HG03575 (cell line): ENCODE results near the gene VAMP8.
"Not testable (repeated sequence)": the region's sequence is repeated elsewhere in the genome, so short reads cannot be mapped to it uniquely, and the experiment has no call there.

Experiments
- ATAC-seq: cut with Tn5 transposase; IDR thresholded peaks from one replicate; pipeline ENCODE4 v1.9.1; 2021; ENCODE audit not compliant: unreplicated experiment, insufficient number of reproducible peaks, low FRiP score; ENCODE audit errors: extremely low read depth

Gene VAMP8

DNA sequence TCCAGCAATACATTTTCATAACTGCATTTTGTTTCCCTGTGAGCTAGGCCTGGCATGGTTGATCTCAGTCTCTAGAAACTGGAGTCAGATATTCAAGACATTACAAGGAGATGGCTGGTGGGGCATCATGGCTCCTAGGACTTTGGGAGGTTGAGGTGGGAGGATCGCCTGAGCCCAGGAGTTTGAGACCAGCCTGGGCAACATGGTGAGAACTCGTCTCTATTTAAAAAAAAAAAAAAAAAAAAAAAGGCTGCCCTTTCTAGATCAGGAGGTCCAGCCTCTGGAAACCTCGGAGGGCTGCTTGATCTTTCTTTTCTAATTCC, 362 bp upstream of the VAMP8 start:
- no peak for ATAC-seq

DNA sequence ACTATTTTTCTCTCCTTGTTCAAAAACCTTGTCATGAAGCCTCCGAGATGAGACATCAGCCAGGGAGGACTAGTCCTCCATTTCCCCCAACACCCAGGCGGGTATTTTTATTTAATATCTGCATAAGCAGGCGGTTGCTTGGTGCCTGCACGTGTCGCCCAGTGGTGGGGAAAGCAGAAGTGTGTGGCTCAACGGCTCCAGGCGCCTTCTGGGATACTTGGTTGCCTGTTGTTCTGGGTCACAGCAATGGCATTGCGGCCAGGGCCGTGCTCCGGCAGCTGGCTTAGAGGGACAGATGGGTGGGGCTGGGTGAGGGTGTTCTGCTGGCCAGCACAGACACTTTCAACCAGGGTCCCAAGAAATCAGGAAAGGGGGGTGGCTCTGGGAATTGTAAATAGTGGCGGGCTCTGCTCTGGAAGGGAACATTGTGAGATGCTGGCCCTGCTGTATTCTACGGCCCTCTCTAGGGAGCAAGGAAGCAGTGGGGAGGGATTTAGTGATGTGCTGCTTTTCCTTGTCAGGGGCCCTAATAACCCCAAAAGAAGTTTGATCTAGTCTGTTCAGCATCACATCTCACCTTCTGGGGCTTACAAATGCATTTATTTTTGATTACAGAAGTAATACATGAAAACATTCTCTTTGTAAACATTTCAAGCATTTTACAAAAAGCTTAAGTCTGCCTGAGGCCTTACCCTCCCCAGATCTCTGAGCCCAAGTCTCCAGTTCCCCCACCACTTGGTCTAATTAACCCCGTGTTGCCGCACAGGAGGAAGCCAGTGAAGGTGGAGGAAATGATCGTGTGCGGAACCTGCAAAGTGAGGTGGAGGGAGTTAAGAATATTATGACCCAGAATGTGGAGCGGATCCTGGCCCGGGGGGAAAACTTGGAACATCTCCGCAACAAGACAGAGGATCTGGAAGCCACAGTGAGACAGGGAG, 1.1 kb downstream of the VAMP8 start:
- ATAC-seq, result no peak

DNA sequence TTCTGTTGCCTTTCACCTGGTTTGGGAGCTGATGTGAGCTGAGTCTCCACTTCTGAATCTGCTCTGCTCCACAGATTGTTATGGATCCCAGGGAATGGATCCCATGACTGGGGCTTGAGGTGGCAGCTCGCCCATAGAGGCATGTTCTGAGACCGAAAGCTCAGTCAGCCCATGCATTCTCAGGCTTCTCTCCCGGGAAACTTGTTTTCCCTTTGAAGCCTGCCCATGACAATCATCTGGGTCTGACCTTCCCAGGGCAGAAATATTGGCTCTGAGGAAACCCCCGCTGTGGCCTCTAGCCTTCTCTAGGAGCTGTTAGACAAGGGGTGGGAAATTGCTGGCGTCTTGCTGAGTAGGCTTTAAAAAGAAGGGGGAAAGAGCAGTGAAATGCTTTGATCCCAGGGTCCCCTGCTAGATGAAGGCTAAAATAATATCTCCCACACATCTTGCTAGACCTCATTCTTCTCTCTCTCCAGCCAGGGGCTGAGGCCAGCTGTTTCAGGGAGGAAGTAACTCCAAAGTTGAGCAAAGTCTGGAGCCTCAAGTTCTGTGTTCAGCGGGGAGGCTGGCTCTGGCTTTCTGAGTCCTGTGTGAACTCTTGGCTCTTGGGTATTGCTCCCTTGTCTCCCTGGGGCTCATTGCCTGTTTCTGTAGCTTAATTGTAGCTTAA, 2.0 kb downstream of the VAMP8 start:
- ATAC-seq, result no peak

DNA sequence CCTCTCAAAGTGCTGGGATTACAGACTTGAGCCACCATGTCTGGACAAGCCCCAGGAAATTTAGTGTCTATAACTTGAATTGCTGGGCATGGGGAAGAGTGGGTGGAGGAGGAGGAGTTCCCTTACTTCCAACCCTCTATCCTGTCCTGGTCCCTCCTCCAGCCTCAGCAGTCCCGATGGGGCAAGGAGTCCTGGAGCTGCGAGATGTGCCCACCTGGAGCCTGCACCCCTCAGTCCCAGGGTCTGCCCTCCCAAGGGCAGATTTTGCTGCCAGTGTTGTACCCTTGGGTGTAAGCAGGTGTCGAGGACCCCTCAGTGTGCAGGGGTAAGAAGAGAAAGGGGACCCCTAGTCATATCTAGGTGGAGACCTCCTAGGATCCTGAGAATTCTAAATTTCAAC, 2.8 kb downstream of the VAMP8 start:
- no peak for ATAC-seq

DNA sequence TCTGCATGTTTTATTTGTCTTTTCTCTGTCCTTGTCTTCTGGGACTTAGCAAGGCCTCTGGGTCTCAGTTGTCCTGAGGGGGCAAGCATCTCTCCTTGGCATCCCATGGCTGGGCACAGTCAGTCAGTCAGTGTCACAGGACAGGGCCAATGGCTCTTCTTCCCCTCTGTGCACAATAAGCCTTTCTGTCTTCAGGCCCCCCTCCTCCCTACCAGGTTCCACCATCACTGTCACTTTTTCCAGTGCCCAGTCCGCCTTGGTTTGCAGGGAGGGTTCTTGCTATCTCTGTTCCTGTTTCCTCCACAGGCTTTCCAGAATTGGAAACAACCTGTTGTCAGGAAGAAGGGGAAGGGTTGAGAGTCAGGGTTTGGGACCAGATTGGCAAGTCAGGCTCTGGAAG, 5.1 kb downstream of the VAMP8 start:
- ATAC-seq, result no peak

DNA sequence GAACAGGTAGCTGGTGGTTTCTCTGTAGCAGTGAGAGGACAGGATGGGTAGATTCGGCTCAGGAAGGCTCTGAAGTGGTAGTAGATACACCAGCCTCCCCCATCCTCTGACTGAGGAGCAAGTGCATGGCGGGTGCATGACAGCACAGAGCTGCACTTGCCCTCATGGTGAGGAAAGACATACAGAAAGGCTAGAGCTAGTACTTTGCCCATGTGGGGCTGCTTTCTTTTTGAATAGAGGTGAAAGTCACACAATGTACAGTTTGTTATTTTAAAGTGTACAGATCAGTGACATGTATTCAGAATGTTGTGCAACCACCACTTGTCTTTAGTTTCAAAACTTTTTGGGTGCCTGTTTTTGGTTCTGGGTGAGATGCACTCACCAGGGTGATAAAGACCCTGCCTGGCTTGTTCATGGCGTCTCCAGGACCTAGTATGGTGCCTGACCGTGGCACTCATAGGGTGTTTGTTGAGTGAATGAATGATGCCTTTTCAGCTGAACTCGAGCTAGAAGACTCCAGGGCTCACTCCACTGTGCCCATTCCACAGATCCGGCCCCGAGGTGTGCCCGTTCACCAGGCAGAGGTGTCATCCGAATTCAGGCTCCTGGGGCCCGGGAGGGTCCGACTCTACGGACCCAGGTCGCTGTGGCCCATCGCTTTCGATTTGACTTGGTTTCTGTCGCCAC, 6.4 kb downstream of the VAMP8 start:
- no peak for ATAC-seq

DNA sequence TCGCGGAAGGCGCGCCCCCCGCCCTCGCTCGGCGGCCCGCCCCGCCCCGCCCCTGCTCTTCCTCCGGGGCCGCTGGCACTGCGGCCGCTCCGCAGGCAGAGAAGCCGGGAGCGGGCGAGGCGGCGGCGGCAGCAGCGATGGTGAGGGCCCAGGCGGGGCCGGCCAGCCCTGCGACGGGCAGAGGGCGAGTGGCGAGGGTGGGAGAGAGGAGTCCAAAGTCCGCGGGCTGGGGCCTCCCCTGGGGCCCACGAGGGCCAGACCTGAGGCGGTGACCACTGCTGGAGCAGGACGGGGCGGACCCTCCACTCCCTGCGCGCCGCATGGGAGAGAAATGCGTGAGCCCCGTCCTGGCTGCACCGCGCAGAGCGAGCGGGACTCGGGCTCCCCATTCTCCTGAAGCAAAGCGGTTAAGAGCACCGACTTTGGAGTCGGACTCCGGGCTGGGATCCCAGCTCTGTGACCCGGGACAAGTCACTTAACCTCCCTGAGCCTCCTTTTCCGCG, 7.0 kb downstream of the VAMP8 start, which contains the start of gene VAMP5:
VAMP5 (plus strand) TSS at position 78 of the 503 bp plus-strand sequence; CDS start at position 138, 60 bp downstream.
- no peak for ATAC-seq

DNA sequence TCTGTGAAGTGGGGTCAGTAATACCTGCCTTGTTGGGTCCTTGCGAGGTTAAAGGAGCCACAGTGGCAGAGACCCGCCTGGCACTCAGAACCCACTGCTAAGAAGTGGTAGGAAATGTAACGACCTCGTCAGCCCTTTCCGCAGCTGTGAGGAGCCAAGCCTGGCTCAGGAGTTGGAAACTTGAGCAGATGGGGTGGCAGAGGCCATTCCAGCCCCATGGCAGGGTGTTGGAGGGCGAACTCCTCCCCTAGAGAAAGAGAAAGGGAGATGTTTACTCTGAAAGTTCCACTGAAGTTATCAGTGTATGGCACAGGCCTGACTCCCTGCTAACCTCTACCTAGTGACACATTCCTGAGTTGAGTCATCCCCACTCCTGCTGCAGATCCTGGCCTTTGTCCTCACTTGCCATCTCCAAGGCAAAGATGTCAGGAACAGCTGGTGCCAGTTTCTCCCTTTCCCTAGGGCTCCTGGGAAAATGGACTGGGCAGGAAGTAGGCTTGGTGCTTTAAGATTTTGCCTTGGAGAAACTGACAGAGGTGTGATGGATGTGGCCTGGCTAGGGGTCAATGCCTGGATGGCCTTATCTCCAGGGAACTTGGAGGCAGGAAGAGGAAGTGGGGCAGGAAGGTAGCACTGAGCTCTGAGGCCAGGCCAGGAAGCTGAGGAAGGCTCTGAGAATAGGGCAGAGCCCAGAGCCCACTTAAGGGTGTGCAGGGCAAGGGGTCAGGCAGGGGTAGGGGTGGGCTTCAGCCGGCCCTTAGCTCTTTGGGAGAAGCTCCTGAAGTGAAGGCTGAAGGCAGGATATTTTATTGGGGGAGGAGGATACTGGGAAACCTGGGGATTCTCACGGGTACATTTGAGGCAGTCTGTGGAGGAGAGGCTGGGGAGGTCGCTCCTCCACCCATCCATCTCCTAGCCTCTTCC, 7.7 kb downstream of the VAMP8 start:
- ATAC-seq, result no peak

DNA sequence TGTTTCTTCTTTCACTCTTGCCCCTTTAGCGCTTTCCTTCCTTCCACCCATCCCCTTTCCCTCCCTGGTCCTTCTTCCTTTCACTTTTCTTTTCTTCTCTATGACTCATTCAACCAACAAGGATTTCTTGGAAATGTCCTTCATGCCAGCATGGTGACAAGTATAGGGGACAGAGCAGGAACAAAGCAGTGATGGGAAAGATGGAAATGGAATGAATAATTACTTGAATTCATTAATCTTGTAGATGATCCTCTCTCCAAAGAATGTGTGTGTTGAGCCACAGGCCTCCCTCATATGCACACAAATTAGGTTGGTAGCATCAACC, 8.4 kb downstream of the VAMP8 start:
- no peak for ATAC-seq

DNA sequence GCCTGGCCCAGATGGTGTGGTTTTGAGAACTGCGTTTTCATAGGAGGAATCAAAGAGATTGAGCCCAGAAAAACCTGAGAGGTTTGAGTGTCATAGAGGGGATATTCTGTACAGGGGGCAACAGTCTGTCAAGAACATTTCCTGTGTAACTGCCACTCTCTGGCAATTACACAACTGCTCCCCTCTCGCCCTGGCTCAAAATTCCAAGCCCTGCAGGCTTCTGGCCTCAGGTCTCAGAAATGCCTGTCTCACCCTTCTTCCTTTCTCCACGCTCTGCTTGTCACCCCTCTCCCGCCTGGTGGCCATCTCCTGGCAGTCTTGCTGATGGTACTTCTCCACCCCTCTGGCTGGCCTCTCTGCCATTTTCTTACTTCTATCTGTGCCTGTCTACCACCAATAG, 10.8 kb downstream of the VAMP8 start:
- ATAC-seq, result no peak

DNA sequence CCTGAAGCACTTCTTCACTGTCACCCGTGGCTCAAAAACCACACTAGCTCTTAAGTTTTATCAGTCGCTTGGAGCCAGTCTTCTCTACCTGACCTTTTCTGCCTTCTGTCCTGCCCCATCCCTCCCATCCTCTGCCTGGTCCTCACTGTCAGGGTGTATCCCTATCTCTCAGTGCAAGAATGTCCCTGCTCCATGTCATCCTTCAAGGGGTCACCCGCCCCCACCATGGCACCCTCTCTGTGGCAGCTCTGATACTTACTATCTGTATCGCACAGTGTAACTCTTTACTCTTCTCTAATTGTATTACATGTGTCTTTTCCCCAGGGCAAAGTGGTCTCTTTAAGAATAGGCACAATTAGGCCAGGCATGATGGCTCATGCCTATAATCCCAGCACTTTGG, 11.3 kb downstream of the VAMP8 start:
- ATAC-seq, result no peak

DNA sequence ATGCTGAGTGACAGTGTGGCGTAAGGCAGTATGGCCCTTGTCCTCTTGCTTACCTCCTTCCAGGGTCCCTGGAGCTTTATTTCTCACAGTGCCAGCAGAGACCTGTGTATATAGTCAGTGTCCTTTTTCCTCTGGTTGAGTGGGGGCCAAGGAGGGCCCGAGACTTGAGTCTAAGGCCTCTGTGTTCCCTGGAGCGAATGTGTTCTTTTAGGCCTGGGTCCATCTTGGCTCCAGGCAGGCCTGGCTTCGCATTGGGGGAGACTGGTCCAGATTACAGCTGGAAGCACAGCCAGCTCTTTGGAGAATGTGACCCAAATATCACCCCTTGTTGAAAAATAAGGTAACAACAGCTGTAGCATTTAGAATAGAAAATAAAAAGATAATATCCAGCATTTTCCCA, 11.8 kb downstream of the VAMP8 start:
- no peak for ATAC-seq

DNA sequence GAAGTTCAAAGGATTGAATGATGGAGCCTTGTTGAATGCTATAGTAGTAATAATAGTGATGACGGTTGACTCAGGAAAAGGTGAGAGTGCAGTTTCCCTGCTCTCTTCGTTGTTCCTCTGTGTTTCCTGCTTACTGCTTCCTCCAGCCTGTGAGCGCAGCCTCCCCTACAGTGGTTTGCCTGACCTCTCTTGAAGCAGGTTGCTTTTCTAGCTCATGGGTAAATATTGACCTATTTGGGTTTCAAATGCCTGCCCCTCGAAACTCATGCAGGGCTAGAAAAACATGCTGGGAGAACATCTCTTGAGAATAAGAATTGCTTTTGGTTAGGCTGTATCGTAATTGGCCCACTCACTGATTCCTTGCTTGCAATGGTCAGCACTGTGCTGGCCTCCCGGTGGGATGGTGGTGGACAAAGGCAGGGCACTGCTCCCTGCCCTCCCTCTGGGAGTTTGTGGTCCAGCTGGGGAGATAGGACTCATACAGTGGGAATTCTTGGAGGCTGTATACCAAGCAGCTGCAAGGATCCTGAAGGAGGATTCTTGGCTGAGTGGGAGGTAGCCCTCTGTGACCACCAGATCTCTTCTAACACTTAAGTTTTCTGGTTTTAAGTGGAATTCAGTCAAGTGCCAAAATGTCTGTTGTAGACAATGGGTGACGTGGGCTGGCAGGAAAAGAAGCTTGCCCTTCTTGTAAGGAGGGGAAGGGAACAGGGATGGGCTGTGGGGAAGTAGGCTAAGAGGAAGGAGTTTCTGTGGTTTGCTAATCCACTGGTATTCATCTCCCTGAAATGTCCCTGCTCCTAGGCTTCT, 12.8 kb downstream of the VAMP8 start:
- ATAC-seq, result no peak

DNA sequence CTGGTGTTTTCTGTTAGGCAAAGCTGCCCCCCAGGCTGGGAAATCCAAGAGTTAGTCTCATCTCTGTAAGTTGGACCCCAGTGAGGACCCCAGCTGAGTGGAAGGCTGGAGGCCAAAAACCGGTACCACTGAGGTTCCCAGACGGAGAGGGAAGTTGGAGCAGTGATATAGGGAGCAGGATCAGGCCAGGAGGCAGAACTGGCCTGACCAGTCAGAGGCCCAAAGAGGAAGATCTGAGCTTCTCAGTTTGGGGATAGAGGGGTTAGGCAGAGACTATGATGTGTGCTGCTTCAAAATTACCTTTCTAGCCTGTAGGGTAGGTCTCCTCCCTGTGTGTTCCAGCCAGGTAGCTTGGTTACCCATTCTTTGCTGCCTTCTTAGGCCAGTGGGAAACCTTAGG, 13.6 kb downstream of the VAMP8 start:
- no peak for ATAC-seq

DNA sequence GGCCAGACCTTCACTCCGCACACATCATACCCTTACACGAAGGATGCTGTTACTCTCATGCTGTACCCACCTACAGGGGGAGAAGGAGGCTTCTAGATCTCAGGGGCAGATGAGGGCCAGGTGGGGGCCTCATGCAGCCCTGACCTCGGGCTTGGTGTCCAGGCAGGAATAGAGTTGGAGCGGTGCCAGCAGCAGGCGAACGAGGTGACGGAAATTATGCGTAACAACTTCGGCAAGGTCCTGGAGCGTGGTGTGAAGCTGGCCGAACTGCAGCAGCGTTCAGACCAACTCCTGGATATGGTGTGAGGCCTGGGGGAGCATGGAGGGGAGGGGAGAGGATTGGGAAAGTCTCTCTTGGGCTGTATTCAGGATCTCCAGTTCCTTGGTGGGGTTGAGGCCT, 14.2 kb downstream of the VAMP8 start:
- ATAC-seq, result no peak

DNA sequence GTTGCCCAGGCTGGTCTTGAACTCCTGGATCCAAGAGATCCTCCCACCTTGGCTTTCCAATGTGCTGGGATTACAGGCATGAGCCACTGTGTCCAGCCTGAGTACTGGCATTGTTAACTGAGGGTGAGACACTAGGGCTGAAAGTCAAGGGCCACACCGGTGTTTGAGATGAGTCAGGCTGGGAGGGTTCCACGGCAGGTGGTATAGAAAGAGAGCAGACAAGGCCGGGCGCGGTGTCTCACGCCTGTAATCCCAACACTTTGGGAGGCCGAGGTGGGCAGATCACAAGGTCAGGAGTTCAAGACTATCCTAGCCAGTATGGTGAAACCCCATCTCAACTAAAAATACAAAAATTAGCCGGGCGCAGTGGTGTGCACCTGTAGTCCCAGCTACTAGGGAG, 14.9 kb downstream of the VAMP8 start:
- not testable (repeated sequence) for ATAC-seq

DNA sequence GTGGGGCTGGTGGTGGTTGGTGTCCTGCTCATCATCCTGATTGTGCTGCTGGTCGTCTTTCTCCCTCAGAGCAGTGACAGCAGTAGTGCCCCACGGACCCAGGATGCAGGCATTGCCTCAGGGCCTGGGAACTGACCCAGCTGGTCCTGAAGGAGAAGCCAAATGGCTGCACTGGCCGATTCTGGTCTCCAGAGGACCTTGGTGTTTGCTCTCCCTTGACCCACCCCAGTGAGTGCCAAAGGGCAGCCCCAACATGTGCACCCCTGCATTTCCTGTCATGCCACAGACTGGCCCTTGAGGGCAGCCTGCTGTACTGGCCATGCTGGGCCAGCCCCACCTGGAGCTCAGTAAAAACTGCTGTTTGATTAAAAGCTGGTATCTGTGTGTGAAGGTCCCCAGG, 15.6 kb downstream of the VAMP8 start:
- ATAC-seq, result no peak

DNA sequence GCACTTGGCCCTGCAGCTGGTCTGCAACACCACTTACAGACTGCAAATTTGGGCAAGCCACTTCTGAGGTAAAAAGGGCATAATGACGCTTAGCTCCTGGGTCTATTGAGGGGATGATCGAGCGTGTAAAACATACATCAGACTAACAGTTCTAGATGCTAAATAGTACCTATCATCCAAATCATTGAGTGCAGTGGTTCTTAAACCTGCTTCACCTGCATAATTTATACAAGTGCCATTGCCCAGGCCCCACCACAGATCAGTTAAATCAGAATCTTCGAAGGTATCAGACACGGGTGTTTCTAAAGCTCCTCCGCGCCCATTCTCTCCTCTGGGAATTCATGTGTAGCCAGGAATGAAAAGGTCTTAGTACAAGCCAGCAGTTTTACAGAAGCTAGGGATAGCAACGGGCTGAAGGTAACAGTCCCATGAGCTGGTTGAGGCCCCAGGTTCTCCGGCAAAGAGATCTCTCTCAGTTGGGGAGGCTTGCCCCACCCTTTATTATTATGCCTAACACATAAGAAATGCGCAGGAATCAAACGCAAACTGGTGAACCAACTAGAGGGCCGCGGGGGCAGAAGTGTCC, 17.4 kb downstream of the VAMP8 start:
- no peak for ATAC-seq
